ENCODE results near the gene MIF4GD.
"Not testable (repeated sequence)": the region's sequence is repeated elsewhere in the genome, so short reads cannot be mapped to it uniquely, and the experiment has no call there.

The MIF4GD gene

GRCh38 chr17:75270966-75271232, at the start of gene MIF4GD:
TSS of gene MIF4GD (minus strand) at chr17:75271231. CDS start at chr17:75270195, 1,036 bp downstream.
- DNase-seq (ENCODE audit: low read depth in 3 of 3) = no peak

GRCh38 chr17:75319904-75320691, 49.1 kb upstream of the MIF4GD start:
- no peak for DNase-seq (ENCODE audit: low read depth in 3 of 3)

- no peak for DNase-seq (ENCODE audit: low read depth in 3 of 3)
Measured at GRCh38 chr17:75318615-75319222, 47.7 kb upstream of the MIF4GD start.

GRCh38 chr17:75318211-75318610, 47.2 kb upstream of the MIF4GD start:
- DNase-seq (ENCODE audit: low read depth in 3 of 3) = no peak

GRCh38 chr17:75317671-75318070, 46.6 kb upstream of the MIF4GD start:
- DNase-seq (ENCODE audit: low read depth in 3 of 3) = no peak

GRCh38 chr17:75316253-75316652, 45.2 kb upstream of the MIF4GD start:
- no peak for DNase-seq (ENCODE audit: low read depth in 3 of 3)

GRCh38 chr17:75315541-75316243, 44.7 kb upstream of the MIF4GD start:
- no peak for DNase-seq (ENCODE audit: low read depth in 3 of 3)

- no peak for DNase-seq (ENCODE audit: low read depth in 3 of 3)
Measured at GRCh38 chr17:75313941-75314551, 43.0 kb upstream of the MIF4GD start.

GRCh38 chr17:75308732-75309629, 38.0 kb upstream of the MIF4GD start:
- DNase-seq (ENCODE audit: low read depth in 3 of 3) = no peak

- DNase-seq (ENCODE audit: low read depth in 3 of 3) = no peak
Measured at GRCh38 chr17:75307957-75308731, 37.1 kb upstream of the MIF4GD start.

GRCh38 chr17:75301502-75302206, 30.6 kb upstream of the MIF4GD start:
- no peak for DNase-seq (ENCODE audit: low read depth in 3 of 3)

- DNase-seq (ENCODE audit: low read depth in 3 of 3) = no peak
Measured at GRCh38 chr17:75301049-75301448, 30.0 kb upstream of the MIF4GD start.

GRCh38 chr17:75300280-75300679, 29.2 kb upstream of the MIF4GD start:
- no peak for DNase-seq (ENCODE audit: low read depth in 3 of 3)

GRCh38 chr17:75295201-75296158, 24.4 kb upstream of the MIF4GD start:
- no peak for DNase-seq (ENCODE audit: low read depth in 3 of 3)

GRCh38 chr17:75292810-75293448, 21.9 kb upstream of the MIF4GD start:
- not testable (repeated sequence) for DNase-seq (ENCODE audit: low read depth in 3 of 3)

GRCh38 chr17:75289832-75290337, 18.9 kb upstream of the MIF4GD start:
- DNase-seq (ENCODE audit: low read depth in 3 of 3) = peak; percentile 33 to 48 (median 42)

- DNase-seq (ENCODE audit: low read depth in 3 of 3) = peak; percentile 93 to 98 (median 95)
Measured at GRCh38 chr17:75289115-75289831, 18.2 kb upstream of the MIF4GD start, which contains the start of gene SLC25A19. TSS of gene SLC25A19 (minus strand) at chr17:75289433. CDS start at chr17:75286764, 2,669 bp downstream.
